ENCODE data around the gene TMEM178B.
"Not testable (repeated sequence)": the region's sequence is repeated elsewhere in the genome, so short reads cannot be mapped to it uniquely, and the experiment has no call there.

Gene TMEM178B

DNA sequence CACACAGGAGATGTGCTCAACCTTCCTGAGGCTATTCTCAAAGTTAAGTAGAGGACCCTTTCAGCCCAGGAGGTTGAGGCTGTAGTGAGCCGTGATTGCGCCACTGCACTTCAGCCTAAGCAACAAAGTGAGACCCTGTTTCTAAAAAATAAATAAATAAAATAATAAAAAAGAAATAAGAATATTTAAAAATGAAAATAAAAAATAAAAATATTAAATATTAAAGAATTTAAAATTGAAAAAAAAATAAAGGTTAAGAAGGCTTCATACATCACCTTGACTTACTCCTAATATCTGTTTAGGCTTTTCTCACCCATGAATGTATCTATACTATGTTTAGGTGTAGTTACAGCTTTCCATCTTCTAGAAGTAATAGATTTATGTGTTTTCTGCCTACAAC lies 289.9 kb downstream of the TMEM178B start:
- ATAC-seq (replicated peaks) (no peak), DNase-seq (no peak)
- no peak overlapping the region for H3K27ac Mint-ChIP-seq
- no peaks in the 10 kb centered on the region for H3K36me3 Mint-ChIP-seq (ENCODE audit: insufficient read depth)
- peaks cover 12 to 13% of the 10 kb centered on the region in 2 donors for H3K27me3 Mint-ChIP-seq
- H3K9me3 Mint-ChIP-seq, result no peaks in the 10 kb centered on the region
- H3K4me3 Mint-ChIP-seq, result no peak overlapping the region
- H3K4me1 Mint-ChIP-seq (ENCODE audit: low read depth in 2 of 2), result no peaks in the 10 kb centered on the region

DNA sequence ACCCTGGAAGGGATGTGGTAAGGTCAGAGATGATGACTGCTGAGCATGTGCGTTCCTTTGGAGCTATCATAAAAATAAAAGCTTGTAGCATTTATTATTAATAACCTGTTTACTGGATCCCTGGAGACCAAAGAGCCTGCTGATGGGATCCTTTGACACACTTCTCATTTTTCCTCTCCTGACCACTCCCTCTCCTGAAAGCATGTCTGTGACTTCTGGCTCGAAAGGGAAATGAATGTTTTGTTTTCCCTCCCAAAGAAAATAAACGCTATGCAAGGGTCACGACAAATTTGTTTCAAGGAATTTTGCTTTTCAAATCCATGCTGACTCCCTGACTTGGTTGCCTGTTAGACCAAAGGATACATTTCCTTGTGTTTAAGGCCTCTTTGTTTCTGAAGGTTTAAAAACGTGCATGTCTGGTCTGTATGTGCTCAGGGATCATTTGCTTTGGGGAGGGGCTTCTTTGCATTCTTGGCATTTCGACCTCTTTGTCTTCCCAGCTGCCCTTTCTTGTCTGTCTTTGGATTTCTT lies 292.3 kb downstream of the TMEM178B start:
- Mint-ChIP-seq H3K36me3 (ENCODE audit: insufficient read depth) (no peaks in the 10 kb centered on the region), H3K27ac (no peak overlapping the region), H3K4me1 (ENCODE audit: low read depth in 2 of 2) (no peaks in the 10 kb centered on the region), H3K27me3 (peaks cover 13 to 29% of the 10 kb centered on the region in 2 donors), H3K4me3 (no peak overlapping the region), H3K9me3 (no peaks in the 10 kb centered on the region)
- ATAC-seq (replicated peaks), result no peak
- no peak for DNase-seq

- no peak overlapping the region for H3K27ac Mint-ChIP-seq
- no peaks in the 10 kb centered on the region for H3K9me3 Mint-ChIP-seq
- H3K27me3 Mint-ChIP-seq, result peaks cover 26 to 38% of the 10 kb centered on the region in 2 donors
- no peaks in the 10 kb centered on the region for H3K36me3 Mint-ChIP-seq (ENCODE audit: insufficient read depth)
- DNase-seq (no peak), ATAC-seq (replicated peaks) (no peak)
- H3K4me1 Mint-ChIP-seq (ENCODE audit: low read depth in 2 of 2), result no peaks in the 10 kb centered on the region
- H3K4me3 Mint-ChIP-seq, result no peak overlapping the region
These were observed 295.6 kb downstream of the TMEM178B start for GRCh38 chr7:141369422-141369821.

DNA sequence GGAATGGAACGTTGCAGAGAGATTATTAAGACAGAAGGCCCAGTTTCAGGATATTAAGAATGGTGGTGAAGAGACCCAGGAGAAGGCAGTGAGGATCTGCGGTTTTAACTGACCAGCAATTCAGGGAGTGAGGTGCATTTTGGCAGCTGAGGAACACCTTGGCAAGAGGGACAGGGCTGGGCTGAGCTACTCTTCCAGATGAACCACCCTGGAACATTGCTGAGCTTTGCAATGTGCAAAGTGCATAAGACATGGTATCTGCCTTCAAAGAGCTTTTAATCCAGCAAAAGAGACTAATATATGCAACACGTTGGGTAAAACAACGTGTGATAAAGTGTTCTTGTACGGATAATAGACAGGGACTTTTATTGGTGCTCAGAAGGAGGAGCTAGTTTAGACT lies 296.3 kb downstream of the TMEM178B start:
- Mint-ChIP-seq H3K9me3 (no peaks in the 10 kb centered on the region), H3K4me3 (no peak overlapping the region), H3K27ac (no peak overlapping the region), H3K27me3 (peaks cover 33 to 38% of the 10 kb centered on the region in 2 donors), H3K36me3 (ENCODE audit: insufficient read depth) (no peaks in the 10 kb centered on the region), H3K4me1 (ENCODE audit: low read depth in 2 of 2) (no peaks in the 10 kb centered on the region)
- DNase-seq (no peak), ATAC-seq (replicated peaks) (no peak)

- Mint-ChIP-seq H3K9me3 (no peaks in the 10 kb centered on the region), H3K27ac (no peak overlapping the region), H3K27me3 (peaks cover 37 to 38% of the 10 kb centered on the region in 2 donors), H3K36me3 (ENCODE audit: insufficient read depth) (no peaks in the 10 kb centered on the region), H3K4me1 (ENCODE audit: low read depth in 2 of 2) (no peaks in the 10 kb centered on the region), H3K4me3 (no peak overlapping the region)
- DNase-seq (no peak), ATAC-seq (replicated peaks) (no peak)
These were observed 296.8 kb downstream of the TMEM178B start for GRCh38 chr7:141370650-141371049.

DNA sequence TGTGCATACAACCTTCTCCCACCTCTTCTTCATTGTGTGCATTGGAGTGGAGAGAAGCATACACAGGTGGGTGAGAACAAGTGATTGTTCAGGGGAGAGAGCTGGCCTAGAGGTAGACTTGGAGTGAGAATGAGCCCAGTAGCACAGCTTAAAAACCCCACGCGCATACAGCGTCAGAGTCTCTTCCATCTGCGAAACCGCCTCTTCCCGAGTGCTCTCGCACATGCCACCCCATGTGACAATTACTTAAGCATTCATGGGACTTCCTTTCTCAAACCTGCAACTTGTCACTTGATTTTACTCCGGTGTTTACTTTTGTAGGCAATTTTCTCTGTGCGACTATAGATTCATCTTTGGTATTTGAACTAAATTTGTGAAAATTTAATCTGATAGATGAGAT lies 300.6 kb downstream of the TMEM178B start:
- Mint-ChIP-seq H3K36me3 (ENCODE audit: insufficient read depth) (no peaks in the 10 kb centered on the region), H3K9me3 (no peaks in the 10 kb centered on the region), H3K4me1 (ENCODE audit: low read depth in 2 of 2) (no peaks in the 10 kb centered on the region), H3K4me3 (no peak overlapping the region), H3K27ac (no peak overlapping the region), H3K27me3 (peaks cover 19 to 26% of the 10 kb centered on the region in 2 donors)
- no peak for ATAC-seq (replicated peaks)
- DNase-seq, result no peak

DNA sequence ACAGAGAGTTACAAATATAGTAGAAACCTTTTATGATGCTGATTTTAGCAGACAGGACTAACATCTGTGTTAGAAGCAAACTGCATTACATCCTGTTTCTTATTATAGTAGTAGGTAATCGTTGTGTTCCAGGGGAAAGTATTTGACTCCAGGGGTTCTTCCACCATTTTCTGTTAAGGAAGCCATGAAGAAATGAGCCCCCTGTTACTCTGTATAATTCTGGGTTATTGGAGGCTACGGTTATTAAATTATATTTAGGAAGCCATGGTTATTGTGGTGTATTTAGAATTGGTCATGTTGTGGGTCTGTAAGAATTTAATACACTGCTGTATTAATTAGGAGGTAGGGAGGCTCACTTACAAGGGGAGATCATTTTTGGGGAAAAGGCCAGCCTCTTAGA lies 301.6 kb downstream of the TMEM178B start:
- H3K4me3 Mint-ChIP-seq, result no peak overlapping the region
- H3K36me3 Mint-ChIP-seq (ENCODE audit: insufficient read depth), result no peaks in the 10 kb centered on the region
- no peak overlapping the region for H3K27ac Mint-ChIP-seq
- ATAC-seq (replicated peaks) (no peak), DNase-seq (no peak)
- H3K9me3 Mint-ChIP-seq, result no peaks in the 10 kb centered on the region
- H3K27me3 Mint-ChIP-seq, result peaks cover 9 to 27% of the 10 kb centered on the region in 2 donors
- H3K4me1 Mint-ChIP-seq (ENCODE audit: low read depth in 2 of 2), result no peaks in the 10 kb centered on the region

DNA sequence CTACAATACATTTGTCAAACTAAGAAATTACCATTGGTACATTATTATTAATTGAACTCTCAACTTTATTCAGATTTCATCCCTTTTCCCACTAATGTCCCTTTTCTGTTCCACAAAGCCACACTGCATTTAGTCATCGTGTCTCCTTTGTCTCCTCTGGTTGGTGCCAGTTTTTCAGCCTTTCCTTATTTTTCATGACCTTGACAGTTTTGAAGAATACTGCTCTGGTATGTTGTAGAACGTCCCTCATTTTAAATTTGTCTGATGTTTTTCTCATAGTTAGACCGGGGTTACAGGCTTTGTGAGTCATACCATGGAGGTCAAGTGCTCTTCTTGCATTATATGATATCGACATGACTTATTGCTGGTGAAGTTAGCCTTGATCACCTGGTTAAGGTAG lies 304.0 kb downstream of the TMEM178B start:
- Mint-ChIP-seq H3K27ac (no peak overlapping the region), H3K9me3 (no peaks in the 10 kb centered on the region), H3K27me3 (peaks cover 0 to 27% of the 10 kb centered on the region in 2 donors), H3K4me3 (no peak overlapping the region), H3K4me1 (ENCODE audit: low read depth in 2 of 2) (no peaks in the 10 kb centered on the region), H3K36me3 (ENCODE audit: insufficient read depth) (no peaks in the 10 kb centered on the region)
- no peak for DNase-seq
- ATAC-seq (replicated peaks), result no peak

- Mint-ChIP-seq H3K36me3 (ENCODE audit: insufficient read depth) (no peaks in the 10 kb centered on the region), H3K4me3 (no peak overlapping the region), H3K27ac (no peak overlapping the region), H3K4me1 (ENCODE audit: low read depth in 2 of 2) (no peaks in the 10 kb centered on the region), H3K9me3 (no peaks in the 10 kb centered on the region), H3K27me3 (peaks cover 0 to 27% of the 10 kb centered on the region in 2 donors)
- DNase-seq, result no peak
- ATAC-seq (replicated peaks), result no peak
These were observed 304.5 kb downstream of the TMEM178B start for GRCh38 chr7:141378405-141378804.

GRCh38 chr7:141381794-141382427 lies 308.0 kb downstream of the TMEM178B start:
- H3K27me3 Mint-ChIP-seq, result peaks cover 24 to 29% of the 10 kb centered on the region in 2 donors
- H3K36me3 Mint-ChIP-seq (ENCODE audit: insufficient read depth), result no peaks in the 10 kb centered on the region
- ATAC-seq (replicated peaks) (no peak), DNase-seq (no peak)
- no peaks in the 10 kb centered on the region for H3K4me1 Mint-ChIP-seq (ENCODE audit: low read depth in 2 of 2)
- no peak overlapping the region for H3K27ac Mint-ChIP-seq
- no peaks in the 10 kb centered on the region for H3K9me3 Mint-ChIP-seq
- no peak overlapping the region for H3K4me3 Mint-ChIP-seq

DNA sequence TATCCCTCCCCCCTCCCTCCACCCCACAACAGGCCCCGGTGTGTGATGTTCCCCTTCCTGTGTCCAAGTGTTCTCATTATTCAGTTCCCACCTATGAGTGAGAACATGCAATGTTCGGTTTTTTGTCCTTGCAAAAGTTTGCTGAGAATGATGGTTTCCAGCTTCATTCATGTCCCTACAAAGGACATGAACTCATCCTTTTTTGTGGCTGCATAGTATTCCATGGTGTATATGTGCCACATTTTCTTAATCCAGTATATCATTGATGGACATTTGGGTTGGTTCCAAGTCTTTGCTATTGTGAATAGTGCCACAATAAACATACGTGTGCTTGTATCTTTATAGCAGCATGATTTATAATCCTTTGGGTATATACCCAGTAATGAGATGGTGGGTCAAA lies 309.5 kb downstream of the TMEM178B start:
- H3K4me3 Mint-ChIP-seq; H3K36me3 Mint-ChIP-seq (ENCODE audit: insufficient read depth); H3K27ac Mint-ChIP-seq; H3K9me3 Mint-ChIP-seq; DNase-seq; H3K4me1 Mint-ChIP-seq (ENCODE audit: low read depth in 2 of 2); ATAC-seq (replicated peaks): not testable (repeated sequence)
- H3K27me3 Mint-ChIP-seq, result peaks cover 39% of the 10 kb centered on the region in 2 donors

DNA sequence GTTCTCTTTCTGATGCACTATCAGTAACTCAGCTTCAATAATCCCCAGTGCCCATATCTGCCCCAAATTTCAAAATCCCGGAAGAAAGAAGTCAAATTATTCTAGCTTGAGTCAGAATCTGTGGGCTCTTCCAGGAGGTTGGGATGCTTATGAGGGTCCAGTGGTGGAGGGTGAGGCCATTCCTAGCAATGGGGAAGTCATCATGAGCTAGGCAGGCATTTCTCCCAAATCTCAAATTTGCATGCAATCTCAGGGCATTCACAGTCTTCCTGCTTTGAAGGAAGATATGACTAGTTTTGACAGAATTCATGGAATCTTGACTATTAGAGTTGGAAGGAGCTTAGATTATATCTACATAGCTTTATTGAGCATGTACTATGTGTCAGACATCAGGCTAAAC lies 313.0 kb downstream of the TMEM178B start:
- Mint-ChIP-seq H3K36me3 (ENCODE audit: insufficient read depth) (no peaks in the 10 kb centered on the region), H3K27ac (no peak overlapping the region), H3K9me3 (no peaks in the 10 kb centered on the region), H3K4me1 (ENCODE audit: low read depth in 2 of 2) (no peaks in the 10 kb centered on the region), H3K27me3 (peaks cover 29 to 52% of the 10 kb centered on the region in 2 donors), H3K4me3 (no peak overlapping the region)
- no peak for DNase-seq
- ATAC-seq (replicated peaks), result no peak

DNA sequence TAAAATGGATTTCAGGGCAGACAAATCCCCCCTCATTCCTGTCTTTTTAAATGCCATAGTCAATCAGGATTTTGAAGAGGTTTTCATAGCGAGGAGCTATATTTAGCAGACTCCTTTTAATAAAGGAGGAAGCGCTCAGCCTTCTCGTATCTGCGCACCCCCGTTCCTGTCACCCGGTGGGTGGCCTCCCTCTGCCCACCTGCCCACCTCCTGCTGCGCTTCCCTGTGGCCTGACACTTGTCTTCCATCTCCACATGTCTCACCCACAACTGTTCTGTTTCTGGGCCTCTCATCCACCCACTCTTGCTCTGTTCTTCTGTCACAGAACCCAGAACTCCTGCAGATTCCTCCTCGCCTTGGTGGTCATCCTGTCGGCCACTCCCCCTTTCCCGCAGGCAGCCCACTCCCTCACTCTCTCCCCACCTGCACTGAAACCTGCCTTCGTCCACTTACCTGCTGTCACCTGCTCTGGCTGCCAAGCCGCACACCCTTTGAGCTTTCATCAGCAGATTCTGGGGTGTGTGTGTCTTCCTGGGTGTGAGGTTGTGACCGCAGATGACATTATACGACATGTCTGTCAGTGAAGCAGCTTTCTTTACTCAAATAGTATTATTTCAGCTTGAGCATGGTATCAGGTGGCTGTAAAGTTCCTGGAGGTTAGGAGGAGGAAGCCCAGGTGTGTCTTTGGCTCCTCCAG lies 313.8 kb downstream of the TMEM178B start:
- H3K36me3 Mint-ChIP-seq (ENCODE audit: insufficient read depth), result no peaks in the 10 kb centered on the region
- no peak overlapping the region for H3K27ac Mint-ChIP-seq
- H3K4me1 Mint-ChIP-seq (ENCODE audit: low read depth in 2 of 2), result no peaks in the 10 kb centered on the region
- DNase-seq (no peak), ATAC-seq (replicated peaks) (no peak)
- no peaks in the 10 kb centered on the region for H3K9me3 Mint-ChIP-seq
- no peak overlapping the region for H3K4me3 Mint-ChIP-seq
- peaks cover 31 to 52% of the 10 kb centered on the region in 2 donors for H3K27me3 Mint-ChIP-seq

DNA sequence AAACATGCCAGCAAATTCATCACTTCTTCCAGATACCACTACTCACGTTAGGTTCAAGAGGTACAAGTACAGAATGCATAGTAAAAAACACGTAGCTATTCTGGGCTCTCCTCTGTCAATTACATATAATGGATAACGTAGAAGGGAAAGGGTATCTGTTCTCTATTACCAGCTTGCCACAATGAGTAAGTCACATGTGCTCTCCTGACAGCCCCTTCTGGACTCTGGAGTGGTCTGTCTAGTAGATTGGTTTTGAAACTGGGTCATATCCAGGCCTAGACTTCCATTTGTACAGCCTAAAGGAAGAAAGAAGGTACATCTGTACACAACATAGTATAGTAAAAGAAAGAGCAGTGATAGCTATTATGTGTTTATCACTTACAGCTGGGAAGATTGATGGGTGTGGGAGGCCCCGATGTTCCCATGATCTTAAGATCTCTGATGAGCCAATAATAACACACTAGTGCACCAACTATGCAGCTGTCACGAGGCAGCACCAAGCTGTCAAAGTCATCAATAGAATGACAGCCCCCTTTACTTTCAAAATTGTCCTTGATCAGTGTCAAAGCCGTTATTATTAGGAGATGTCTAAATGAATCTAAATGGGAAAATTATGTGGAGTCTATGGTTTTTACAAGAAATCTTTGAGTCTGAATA lies 315.4 kb downstream of the TMEM178B start:
- no peaks in the 10 kb centered on the region for H3K9me3 Mint-ChIP-seq
- DNase-seq (no peak), ATAC-seq (replicated peaks) (no peak)
- no peaks in the 10 kb centered on the region for H3K36me3 Mint-ChIP-seq (ENCODE audit: insufficient read depth)
- H3K4me1 Mint-ChIP-seq (ENCODE audit: low read depth in 2 of 2), result no peaks in the 10 kb centered on the region
- no peak overlapping the region for H3K27ac Mint-ChIP-seq
- H3K4me3 Mint-ChIP-seq, result no peak overlapping the region
- H3K27me3 Mint-ChIP-seq, result peaks cover 31 to 52% of the 10 kb centered on the region in 2 donors
